Ishikawa (cell line): Measurements from ENCODE around the gene MRPS16.

Source experiments
- CEBPB ChIP-seq: IDR thresholded peaks from 2 replicates; pipeline ENCODE4 v1.6.1; 2012
- CREB1 ChIP-seq: IDR thresholded peaks from 2 replicates; pipeline ENCODE4 v1.6.1; 2012; ENCODE audit warnings: low read depth
- EP300 ChIP-seq: IDR thresholded peaks from 2 replicates; pipeline ENCODE4 v1.6.1; 2012; ENCODE audit warnings: borderline replicate concordance
- FOXM1 ChIP-seq: IDR thresholded peaks from 2 replicates; pipeline ENCODE4 v1.6.1; 2012; ENCODE audit warnings: low read depth, borderline replicate concordance
- RAD21 ChIP-seq: IDR thresholded peaks from 2 replicates; pipeline ENCODE4 v1.6.1; 2012; ENCODE audit warnings: low read depth
- TAF1 ChIP-seq: IDR thresholded peaks from 2 replicates; pipeline ENCODE4 v1.6.1; 2012; ENCODE audit warnings: low read depth, mild to moderate bottlenecking
- TCF12 ChIP-seq: IDR thresholded peaks from 2 replicates; pipeline ENCODE4 v1.6.1; 2012; ENCODE audit warnings: low read depth
- YY1 ChIP-seq: IDR thresholded peaks from 2 replicates; pipeline ENCODE4 v1.6.1; 2012; ENCODE audit warnings: low read depth
- ZBTB7A ChIP-seq: IDR thresholded peaks from 2 replicates; pipeline ENCODE4 v1.6.1; 2012; ENCODE audit warnings: low read depth
- TF ChIP-seq, protein P1 (sequence below): IDR thresholded peaks from 2 replicates; pipeline ENCODE4 v1.6.1; 2012; ENCODE audit warnings: low read depth, mild to moderate bottlenecking

DNA sequence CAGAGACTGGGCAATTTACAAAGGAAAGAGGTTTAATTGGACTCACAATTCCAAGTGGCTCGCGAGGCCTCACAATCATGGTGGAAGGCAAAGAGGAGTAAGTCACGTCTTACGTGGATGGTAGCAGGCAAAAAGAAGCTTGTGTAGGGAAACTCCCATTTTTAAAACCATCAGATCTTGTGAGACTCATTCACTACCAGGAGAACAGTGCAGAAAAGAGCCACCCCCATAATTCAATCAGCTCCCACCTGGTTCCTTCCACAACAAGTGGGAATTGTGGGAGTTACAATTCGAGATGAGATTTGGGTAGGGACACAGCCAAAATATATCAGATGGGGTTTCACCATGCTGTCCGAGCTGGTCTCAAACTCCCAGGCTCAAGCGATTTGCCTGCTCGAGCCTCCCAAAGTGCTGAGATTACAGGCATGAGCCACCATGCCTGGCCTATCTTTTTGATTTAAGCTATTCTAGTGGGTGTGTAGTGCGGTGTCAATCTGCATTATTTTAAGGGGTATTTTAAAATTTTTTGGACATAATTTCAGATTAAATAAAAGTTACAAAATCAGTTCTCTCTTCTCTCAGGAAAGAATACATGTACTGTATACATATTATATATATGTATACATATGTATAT lies 9.0 kb upstream of the MRPS16 start:
- no peak for TF ChIP-seq TCF12
- TF ChIP-seq EP300 = no peak
- no peak for TF ChIP-seq RAD21
- no peak for TF ChIP-seq CREB1
- TF ChIP-seq CEBPB = no peak
- no peak for TF ChIP-seq FOXM1
- no peak for TF ChIP-seq YY1
- TF ChIP-seq ZBTB7A = no peak
- no peak for TF ChIP-seq TAF1
- TF ChIP-seq, protein P1, sequence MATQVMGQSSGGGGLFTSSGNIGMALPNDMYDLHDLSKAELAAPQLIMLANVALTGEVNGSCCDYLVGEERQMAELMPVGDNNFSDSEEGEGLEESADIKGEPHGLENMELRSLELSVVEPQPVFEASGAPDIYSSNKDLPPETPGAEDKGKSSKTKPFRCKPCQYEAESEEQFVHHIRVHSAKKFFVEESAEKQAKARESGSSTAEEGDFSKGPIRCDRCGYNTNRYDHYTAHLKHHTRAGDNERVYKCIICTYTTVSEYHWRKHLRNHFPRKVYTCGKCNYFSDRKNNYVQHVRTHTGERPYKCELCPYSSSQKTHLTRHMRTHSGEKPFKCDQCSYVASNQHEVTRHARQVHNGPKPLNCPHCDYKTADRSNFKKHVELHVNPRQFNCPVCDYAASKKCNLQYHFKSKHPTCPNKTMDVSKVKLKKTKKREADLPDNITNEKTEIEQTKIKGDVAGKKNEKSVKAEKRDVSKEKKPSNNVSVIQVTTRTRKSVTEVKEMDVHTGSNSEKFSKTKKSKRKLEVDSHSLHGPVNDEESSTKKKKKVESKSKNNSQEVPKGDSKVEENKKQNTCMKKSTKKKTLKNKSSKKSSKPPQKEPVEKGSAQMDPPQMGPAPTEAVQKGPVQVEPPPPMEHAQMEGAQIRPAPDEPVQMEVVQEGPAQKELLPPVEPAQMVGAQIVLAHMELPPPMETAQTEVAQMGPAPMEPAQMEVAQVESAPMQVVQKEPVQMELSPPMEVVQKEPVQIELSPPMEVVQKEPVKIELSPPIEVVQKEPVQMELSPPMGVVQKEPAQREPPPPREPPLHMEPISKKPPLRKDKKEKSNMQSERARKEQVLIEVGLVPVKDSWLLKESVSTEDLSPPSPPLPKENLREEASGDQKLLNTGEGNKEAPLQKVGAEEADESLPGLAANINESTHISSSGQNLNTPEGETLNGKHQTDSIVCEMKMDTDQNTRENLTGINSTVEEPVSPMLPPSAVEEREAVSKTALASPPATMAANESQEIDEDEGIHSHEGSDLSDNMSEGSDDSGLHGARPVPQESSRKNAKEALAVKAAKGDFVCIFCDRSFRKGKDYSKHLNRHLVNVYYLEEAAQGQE = no peak
